Measurements from ENCODE around the gene DAD1. TPM values are rescaled to one million over a fixed set of nuclear protein-coding genes. Genes with fewer than 3 reads are reported as not detected.
"Not testable (repeated sequence)": the region's sequence is repeated elsewhere in the genome, so short reads cannot be mapped to it uniquely, and the experiment has no call there.

DAD1 gene
- total RNA-seq, 2 experiments from 2014 or later, result 197 to 208 TPM

GRCh38 chr14:22555384-22556011 lies 33.5 kb downstream of the DAD1 start:
- DNase-seq, result peak; percentile 74
- H3K27ac Mint-ChIP-seq, result peak overlapping the region; percentile 97
- peaks cover 88% of the 10 kb centered on the region for H3K4me1 Mint-ChIP-seq
- peak overlapping the region; percentile 85 for H3K4me3 Mint-ChIP-seq
- peaks cover 11% of the 10 kb centered on the region for H3K27me3 Mint-ChIP-seq
- peaks cover 54% of the 10 kb centered on the region for H3K36me3 Mint-ChIP-seq
- peaks cover 2% of the 10 kb centered on the region for H3K9me3 Mint-ChIP-seq

- peaks cover 57% of the 10 kb centered on the region for H3K36me3 Mint-ChIP-seq
- H3K27ac Mint-ChIP-seq, result peak overlapping the region; percentile 97
- peaks cover 88% of the 10 kb centered on the region for H3K4me1 Mint-ChIP-seq
- peaks cover 2% of the 10 kb centered on the region for H3K9me3 Mint-ChIP-seq
- H3K4me3 Mint-ChIP-seq, result peak overlapping the region; percentile 85
- peaks cover 11% of the 10 kb centered on the region for H3K27me3 Mint-ChIP-seq
- DNase-seq, result no peak
These were observed 34.3 kb downstream of the DAD1 start for GRCh38 chr14:22554498-22555383.

GRCh38 chr14:22553861-22554497 lies 35.0 kb downstream of the DAD1 start:
- peaks cover 59% of the 10 kb centered on the region for H3K36me3 Mint-ChIP-seq
- DNase-seq, H3K9me3 Mint-ChIP-seq: not testable (repeated sequence)
- peak overlapping the region; percentile 85 for H3K4me3 Mint-ChIP-seq
- peaks cover 11% of the 10 kb centered on the region for H3K27me3 Mint-ChIP-seq
- H3K4me1 Mint-ChIP-seq, result peaks cover 88% of the 10 kb centered on the region
- H3K27ac Mint-ChIP-seq, result peak overlapping the region; percentile 97

- Mint-ChIP-seq H3K36me3 (peaks cover 58% of the 10 kb centered on the region), H3K27ac (peak overlapping the region; percentile 93), H3K4me3 (peak overlapping the region; percentile 79), H3K4me1 (peaks cover 86% of the 10 kb centered on the region), H3K27me3 (peaks cover 11% of the 10 kb centered on the region), H3K9me3 (peaks cover 2% of the 10 kb centered on the region)
- DNase-seq, result no peak
These were observed 35.6 kb downstream of the DAD1 start for GRCh38 chr14:22553445-22553844.

GRCh38 chr14:22552827-22553076 lies 36.3 kb downstream of the DAD1 start:
- peaks cover 65% of the 10 kb centered on the region for H3K36me3 Mint-ChIP-seq
- peaks cover 86% of the 10 kb centered on the region for H3K4me1 Mint-ChIP-seq
- peak overlapping the region; percentile 93 for H3K27ac Mint-ChIP-seq
- H3K27me3 Mint-ChIP-seq, result peaks cover 11% of the 10 kb centered on the region
- peaks cover 2% of the 10 kb centered on the region for H3K9me3 Mint-ChIP-seq
- peak overlapping the region; percentile 82 for H3K4me3 Mint-ChIP-seq
- no peak for DNase-seq

- H3K4me1 Mint-ChIP-seq, result peaks cover 86% of the 10 kb centered on the region
- H3K9me3 Mint-ChIP-seq, result peaks cover 2% of the 10 kb centered on the region
- peak overlapping the region; percentile 93 for H3K27ac Mint-ChIP-seq
- DNase-seq, result no peak
- peak overlapping the region; percentile 82 for H3K4me3 Mint-ChIP-seq
- peaks cover 11% of the 10 kb centered on the region for H3K27me3 Mint-ChIP-seq
- H3K36me3 Mint-ChIP-seq, result peaks cover 70% of the 10 kb centered on the region
These were observed 36.8 kb downstream of the DAD1 start for GRCh38 chr14:22552001-22552826.

- H3K27me3 Mint-ChIP-seq, result peaks cover 11% of the 10 kb centered on the region
- no peak for DNase-seq
- peaks cover 2% of the 10 kb centered on the region for H3K9me3 Mint-ChIP-seq
- peaks cover 75% of the 10 kb centered on the region for H3K36me3 Mint-ChIP-seq
- peak overlapping the region; percentile 93 for H3K27ac Mint-ChIP-seq
- peaks cover 92% of the 10 kb centered on the region for H3K4me1 Mint-ChIP-seq
- peak overlapping the region; percentile 82 for H3K4me3 Mint-ChIP-seq
These were observed 37.4 kb downstream of the DAD1 start for GRCh38 chr14:22551605-22551997.

- Mint-ChIP-seq H3K27me3 (peaks cover 4% of the 10 kb centered on the region), H3K27ac (peak overlapping the region; percentile 93), H3K9me3 (no peaks in the 10 kb centered on the region), H3K36me3 (peaks cover 86% of the 10 kb centered on the region), H3K4me1 (peaks cover 92% of the 10 kb centered on the region), H3K4me3 (peak overlapping the region; percentile 82)
- peak; percentile 77 for DNase-seq
These were observed 38.9 kb downstream of the DAD1 start for GRCh38 chr14:22549981-22550673.

GRCh38 chr14:22549324-22549962 lies 39.6 kb downstream of the DAD1 start:
- no peak for DNase-seq
- H3K36me3 Mint-ChIP-seq, result peaks cover 90% of the 10 kb centered on the region
- H3K27ac Mint-ChIP-seq, result peak overlapping the region; percentile 93
- H3K27me3 Mint-ChIP-seq, result peaks cover 4% of the 10 kb centered on the region
- peak overlapping the region; percentile 82 for H3K4me3 Mint-ChIP-seq
- H3K9me3 Mint-ChIP-seq, result no peaks in the 10 kb centered on the region
- H3K4me1 Mint-ChIP-seq, result peaks cover 91% of the 10 kb centered on the region

- H3K27me3 Mint-ChIP-seq, result no peaks in the 10 kb centered on the region
- peaks cover 96% of the 10 kb centered on the region for H3K36me3 Mint-ChIP-seq
- no peaks in the 10 kb centered on the region for H3K9me3 Mint-ChIP-seq
- no peak for DNase-seq
- H3K27ac Mint-ChIP-seq, result peak overlapping the region; percentile 93
- H3K4me3 Mint-ChIP-seq, result peak overlapping the region; percentile 82
- peaks cover 91% of the 10 kb centered on the region for H3K4me1 Mint-ChIP-seq
These were observed 40.9 kb downstream of the DAD1 start for GRCh38 chr14:22547948-22548750.

- H3K36me3 Mint-ChIP-seq, result peaks cover 95% of the 10 kb centered on the region
- DNase-seq, result no peak
These were observed 41.6 kb downstream of the DAD1 start for GRCh38 chr14:22547313-22547947.

GRCh38 chr14:22546722-22547071 lies 42.3 kb downstream of the DAD1 start:
- DNase-seq, result no peak
- H3K9me3 Mint-ChIP-seq, result no peaks in the 10 kb centered on the region
- peak overlapping the region; percentile 82 for H3K4me3 Mint-ChIP-seq
- peaks cover 95% of the 10 kb centered on the region for H3K36me3 Mint-ChIP-seq
- no peaks in the 10 kb centered on the region for H3K27me3 Mint-ChIP-seq
- peak overlapping the region; percentile 93 for H3K27ac Mint-ChIP-seq
- peaks cover 90% of the 10 kb centered on the region for H3K4me1 Mint-ChIP-seq

More at GRCh38 chr14:22547313-22547947, 41.6 kb downstream of the DAD1 start:
- peak overlapping the region; percentile 82 for H3K4me3 Mint-ChIP-seq
- no peaks in the 10 kb centered on the region for H3K27me3 Mint-ChIP-seq
- H3K27ac Mint-ChIP-seq, result peak overlapping the region; percentile 93
- H3K4me1 Mint-ChIP-seq, result peaks cover 90% of the 10 kb centered on the region
- no peaks in the 10 kb centered on the region for H3K9me3 Mint-ChIP-seq
